GM15510 (cell line): ENCODE measurements around the gene ZNF584.

Source experiments
- POLR2A ChIP-seq: IDR thresholded peaks from 3 replicates; pipeline ENCODE4 v1.6.1; 2011; ENCODE audit warnings: borderline replicate concordance; ENCODE audit not compliant: insufficient read length; ENCODE audit errors: extremely low read depth

ZNF584 gene

DNA sequence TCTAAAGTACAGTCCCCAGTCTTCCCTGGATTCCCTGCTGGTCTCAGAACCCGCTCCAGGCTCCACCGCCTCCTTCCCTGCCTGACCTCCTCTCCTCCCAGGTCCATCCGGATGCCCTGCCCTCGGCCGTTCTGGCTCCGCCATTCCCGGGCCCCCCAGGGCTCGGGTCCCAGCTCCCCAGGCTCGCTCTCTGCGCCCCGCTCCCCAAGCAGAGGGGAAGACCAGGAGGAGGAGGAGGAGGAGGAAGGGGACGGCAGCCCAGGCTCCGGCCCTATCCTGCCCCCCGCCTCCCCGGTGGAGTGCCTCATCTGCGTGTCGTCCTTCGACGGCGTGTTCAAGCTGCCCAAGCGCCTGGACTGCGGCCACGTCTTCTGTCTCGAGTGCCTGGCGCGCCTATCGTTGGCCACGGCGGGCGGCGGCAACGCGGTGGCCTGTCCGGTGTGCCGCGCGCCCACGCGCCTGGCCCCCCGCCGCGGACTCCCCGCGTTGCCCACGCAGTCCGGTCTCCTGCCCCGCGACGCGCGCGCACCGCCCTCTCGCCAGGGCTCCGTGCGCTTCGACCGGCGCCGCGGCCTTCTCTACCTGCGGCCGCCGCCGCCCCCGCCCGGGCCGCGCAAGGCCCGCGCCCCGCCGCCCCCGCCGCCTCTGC, 12.3 kb upstream of the ZNF584 start:
- TF ChIP-seq POLR2A: peak; percentile 13

DNA sequence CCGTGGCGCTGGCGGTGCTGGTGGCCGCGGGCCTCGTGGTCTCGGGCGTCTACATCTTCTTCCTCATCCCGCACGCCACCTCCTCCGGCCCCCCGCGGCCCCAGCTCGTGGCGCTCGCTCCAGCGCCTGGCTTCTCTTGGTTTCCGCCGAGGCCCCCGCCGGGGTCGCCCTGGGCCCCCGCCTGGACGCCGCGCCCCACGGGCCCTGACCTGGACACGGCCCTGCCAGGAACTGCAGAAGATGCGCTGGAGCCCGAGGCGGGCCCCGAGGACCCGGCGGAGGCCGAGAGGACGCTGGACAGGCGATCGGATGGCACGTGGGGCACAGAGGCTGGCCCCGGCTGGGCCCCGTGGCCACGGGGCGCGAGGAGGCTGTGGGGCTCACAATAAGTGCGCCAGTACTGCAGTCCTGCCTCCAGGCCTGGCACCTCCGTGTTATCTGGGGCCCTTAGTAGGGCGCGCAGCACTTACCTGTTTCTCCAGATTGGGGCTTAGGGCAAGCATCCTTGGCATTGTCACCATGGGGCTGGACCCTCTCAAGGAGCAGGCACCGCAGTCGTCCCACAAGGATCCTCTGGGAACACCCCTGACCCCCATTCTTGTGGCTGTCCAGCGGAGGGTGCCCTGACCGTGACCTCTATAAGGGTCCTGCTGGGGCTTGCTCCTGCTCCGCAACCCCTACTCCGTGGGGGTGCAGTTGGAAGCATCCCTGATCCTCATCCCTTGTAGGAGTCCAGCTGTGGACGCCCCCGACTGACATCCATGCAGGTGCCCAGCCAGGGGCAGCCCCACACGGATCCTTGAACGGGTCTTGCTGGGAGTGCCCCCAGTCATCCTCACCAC, 11.5 kb upstream of the ZNF584 start:
- TF ChIP-seq POLR2A: no peak

DNA sequence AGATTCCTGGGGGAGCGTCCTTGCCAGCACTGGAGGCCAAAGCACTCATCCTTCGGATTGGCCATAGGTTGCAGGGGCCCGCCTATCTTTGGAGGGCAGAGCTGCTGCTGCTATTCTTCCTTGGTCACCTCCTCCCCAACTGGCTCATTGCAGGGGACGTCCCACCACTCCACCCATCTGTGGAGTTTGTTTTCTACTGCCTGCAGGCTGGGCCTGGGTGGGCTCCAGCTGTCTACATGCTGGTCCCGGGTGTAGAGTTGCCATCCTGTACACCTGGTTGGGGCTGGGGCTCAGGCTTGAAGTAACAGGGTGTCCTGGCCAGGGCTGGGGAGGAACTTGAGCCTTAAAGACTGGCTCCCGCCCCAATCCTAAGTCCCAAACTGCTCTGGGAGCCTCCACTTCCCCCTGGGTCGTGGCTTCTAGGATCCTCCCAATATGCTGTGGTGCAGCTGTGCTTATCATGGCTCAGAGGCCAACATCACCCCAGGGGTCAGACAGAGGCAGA, 10.9 kb upstream of the ZNF584 start:
- no peak for TF ChIP-seq POLR2A

DNA sequence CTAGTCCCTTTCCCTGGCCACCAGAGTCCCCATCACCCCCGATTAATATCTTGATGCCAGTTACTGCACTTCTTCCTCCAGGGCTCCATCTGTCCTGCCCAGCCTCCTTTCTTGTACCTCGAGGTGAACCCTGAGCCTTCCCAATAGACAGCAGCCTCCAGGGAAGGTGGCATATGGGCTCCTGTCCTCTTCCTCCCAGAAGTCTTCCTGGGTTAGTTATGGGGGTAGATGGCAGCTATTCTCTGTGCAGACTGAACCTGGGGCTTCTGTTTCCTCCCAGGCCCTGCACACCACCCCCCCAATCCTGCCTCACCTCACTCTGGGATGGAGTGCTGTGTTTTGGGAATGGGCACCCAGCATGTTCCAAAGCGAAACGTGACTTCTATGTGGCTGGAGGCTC, 10.4 kb upstream of the ZNF584 start:
- TF ChIP-seq POLR2A: no peak

DNA sequence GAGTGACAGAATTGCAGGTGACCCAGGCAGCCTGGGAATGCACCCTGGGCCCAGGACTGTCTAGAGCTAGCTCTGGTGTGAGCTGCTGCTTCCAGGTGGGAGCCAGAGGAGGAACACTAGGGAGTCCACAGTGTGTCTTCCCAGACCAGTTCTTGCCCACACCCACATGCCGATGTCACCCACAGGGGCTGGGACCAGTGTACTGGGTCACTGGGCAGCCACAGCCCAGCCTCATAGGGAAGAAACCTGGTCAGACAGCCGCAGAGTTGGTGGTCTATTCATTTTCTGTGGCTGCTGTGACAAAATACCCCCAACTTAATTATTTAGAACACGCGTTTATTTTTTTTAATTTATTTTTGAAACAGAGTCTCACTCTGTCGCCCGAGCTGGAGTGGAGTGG, 9.9 kb upstream of the ZNF584 start:
- TF ChIP-seq POLR2A: no peak

DNA sequence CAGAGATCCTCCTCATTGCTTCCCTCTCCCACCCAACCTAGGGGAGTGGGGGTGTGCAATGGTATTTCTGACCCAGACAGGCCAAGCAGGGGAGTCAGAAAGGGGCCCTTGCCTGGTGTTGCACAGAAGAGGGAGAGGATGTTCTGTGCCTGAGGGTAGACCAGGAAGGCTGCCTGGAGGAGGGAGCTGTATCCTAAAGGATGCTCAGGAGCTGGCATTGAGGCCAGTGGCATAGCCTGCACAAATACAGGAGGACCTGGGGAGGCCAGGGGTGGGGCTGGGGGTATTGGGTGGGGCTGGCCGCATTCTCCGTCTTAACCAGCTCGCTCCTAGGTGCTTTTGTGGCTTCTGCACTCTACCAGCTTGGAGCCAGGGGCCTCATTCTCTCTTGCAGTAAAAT, 8.5 kb upstream of the ZNF584 start:
- no peak for TF ChIP-seq POLR2A

DNA sequence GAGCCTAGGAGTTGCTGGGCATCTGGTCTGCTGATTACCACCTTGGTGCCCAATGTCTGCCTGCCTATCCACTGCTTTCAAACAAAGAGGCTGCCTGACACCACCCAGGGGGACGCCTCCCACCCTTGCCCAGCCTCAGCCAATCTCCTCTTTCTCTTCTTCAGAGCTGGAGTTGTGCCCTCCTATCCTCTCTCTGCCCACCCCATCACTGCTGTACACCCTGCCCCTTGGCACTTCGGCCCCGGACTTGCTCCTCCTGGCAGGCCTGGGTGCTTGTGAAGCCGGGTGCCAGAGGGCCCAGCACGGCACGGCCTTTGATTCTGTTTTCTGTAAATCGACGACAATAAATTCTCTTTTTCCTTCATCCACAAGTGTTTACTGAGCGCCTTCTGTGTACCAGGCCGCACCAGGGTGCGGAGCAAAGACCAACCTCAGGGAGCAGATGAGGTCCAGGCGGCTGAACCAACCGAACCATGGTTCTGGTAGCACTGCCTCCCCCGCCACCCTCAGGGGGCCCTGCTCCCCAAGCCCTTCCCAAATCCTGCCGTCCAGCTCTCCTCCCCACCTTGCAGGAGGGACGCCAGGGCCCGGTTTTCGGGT, 8.0 kb upstream of the ZNF584 start:
- TF ChIP-seq POLR2A: no peak

DNA sequence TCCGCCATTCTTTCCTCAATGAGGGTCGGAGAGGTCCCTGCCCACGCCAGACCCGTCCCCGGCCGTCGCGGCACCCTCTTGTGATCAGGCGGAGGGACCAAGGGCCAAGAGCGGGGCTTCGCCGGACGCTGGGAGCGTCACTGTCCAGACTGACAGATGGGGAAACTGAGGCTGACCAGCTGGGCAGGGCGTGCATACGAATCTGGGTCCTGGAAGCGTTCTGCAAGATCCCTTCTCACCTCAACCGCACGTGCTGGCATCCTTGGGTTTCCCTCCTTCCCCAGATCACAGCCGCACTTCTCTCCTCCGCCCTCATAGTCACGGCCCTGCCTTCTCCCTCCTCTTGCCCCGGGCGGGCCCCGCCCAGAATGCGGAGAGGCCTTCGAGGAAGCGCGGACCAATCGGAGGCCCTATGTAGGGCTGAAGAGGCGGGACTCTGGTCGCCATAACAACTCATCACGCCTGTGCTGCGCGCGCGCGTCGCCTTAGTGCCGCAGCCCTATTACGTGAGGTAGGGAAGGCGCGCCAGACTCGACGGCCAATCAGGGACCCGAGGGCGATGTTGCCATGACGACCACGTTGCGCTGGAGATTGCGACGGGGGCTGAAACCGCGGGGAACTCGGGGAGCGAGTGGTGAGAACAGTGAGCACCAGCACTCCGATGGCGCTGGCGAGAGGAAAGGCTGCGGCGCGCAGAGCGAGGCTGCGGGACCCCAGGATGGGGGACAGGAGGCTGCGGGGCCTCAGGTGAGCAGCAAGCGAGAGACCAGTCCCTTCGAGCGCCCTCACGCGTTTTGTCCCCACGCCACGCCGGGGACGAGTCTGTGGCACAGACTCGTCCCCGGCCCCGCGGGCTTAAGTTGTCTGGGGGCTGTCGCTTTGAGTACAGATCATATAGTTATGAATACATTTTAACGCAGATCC, 7.3 kb upstream of the ZNF584 start:
- peak; percentile 82 for TF ChIP-seq POLR2A

DNA sequence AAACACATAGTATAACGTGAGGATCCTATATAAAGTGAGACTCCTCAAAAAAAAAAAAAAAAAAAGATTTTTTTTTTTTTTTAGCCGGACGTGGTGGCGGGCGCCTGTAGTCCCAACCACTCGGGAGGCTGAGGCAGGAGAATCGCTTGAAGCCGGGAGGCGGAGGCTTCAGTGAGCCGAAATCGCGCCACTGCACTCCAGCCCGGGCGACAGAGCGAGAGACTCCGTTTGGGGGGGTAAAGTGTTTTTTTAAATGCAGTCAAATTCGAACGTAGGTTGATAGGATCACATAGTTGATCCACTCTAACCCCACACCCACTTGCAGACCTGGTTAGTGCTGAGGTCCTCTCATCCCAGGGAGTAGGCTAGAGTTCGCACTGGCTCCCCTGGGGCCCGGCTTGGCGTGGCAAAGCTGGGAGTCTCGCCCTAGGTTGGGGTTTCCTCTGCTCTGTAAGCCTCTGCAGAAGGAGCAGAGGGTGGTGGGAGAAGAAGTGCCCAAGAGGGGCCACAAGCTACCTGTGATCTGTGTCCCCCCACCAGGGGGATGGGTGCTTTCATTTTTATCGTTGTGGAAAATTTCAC, 6.5 kb upstream of the ZNF584 start:
- TF ChIP-seq POLR2A: no peak

DNA sequence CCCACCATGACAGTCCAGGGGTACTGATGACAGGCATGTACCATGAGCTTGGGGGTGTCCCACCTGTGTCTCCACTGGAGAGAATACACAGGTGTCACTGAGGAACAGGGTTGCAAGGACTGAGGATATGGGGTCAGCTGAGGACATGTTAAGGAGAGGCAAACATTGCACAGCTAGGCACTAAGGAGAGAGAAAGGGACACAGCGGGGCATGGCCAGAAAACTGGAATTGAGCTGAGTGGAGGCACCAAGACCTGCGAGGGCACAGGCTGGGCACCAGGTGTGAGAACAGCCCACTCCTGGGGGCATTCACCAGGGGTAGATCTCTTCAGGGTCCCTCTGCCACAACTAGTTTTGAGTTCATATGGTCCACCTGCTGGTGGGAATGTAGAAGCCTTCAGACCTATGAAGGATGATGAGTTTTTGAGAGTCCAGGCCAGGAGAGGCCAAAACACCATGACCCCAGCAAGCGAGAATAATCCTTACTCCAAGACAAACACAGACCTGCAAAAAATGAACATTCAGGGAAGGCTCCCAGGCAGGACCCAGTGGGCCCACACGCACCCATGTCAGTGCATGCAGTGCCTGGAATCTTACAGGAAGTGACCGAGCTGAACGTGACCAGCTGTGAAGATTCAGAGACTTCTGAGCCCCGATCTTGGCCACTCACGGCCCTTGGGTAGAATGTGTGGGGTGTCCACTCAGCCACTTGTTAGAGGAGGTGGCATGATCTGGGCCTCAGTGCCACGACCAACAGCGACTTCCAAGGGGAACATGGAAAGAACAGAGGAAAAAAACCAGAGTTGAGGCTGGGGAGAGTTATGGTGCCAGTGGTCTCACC, 1.4 kb upstream of the ZNF584 start:
- no peak for TF ChIP-seq POLR2A

DNA sequence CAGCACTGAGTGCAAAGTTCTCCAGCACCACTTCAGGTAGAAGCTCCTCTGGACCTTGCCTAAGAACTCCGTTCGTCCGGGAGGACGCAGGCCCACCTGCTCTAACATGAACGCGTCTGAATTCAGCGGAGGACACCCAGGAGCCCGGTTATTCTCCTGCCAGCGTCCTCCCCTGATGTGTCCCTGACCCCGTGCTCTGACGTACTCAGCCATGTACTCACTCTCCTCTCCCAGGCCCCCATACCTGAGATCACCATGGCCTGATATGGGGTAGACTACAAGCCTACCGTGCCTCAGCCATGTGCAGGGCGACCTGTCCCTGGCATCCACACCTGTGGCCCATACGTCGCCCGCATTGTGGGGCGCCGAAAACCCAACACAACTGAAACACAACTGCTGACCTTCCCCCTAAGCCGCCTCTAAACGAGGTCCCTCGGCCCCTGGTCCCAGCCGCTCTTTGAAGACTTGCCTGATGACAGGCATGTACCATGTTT, 744 bp upstream of the ZNF584 start:
- TF ChIP-seq POLR2A: no peak

DNA sequence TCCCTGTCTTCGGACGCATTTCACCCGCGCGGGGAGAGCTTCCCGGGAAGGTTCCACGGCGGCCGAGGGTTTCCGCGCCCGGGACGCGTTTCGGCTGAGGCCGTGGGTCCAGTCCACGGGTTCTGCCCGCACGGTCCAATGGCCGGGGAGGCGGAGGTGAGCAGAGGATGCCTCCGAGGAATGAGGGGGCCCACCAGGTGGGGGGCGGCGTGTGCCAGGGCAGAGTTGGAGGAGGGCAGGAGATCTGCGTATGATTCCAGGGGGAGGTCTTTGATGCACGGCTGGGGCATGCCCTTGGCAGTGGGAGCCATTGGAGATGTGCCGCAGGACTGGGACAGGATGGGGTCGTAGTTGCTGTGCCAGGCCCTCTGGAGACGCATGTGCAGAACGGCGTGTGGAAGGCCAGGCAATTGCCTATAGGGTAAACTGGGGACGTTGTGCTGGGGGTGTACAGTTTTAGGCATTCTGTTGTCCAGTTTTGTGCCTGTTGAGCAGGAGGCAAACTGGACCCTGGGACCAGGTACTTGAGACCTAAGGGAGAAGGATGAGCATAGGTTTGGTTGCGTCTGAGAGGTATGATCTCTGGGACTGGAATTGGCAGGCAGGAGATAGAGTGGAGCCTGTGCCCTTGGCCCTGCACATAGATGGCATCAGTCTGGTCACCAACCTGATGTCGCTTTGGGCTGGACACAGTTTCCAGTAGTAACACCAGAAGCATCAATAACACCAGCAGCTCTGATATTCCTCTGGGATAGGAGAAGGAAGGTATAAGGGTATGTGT, 751 bp downstream of the ZNF584 start:
- no peak for TF ChIP-seq POLR2A
